HFFc6 (cell line): ENCODE measurements around the gene SOWAHA. TPM values are rescaled to one million over a fixed set of nuclear protein-coding genes. Genes with fewer than 3 reads are reported as not detected.

Experiments
- DNase-seq: peaks from one replicate; pipeline ENCODE4 v3.0.0-alpha.2; 2018
- H3K27ac Mint-ChIP-seq: 2 replicates; pipeline ENCODE4 v1.8.0; 2020; ENCODE audit warnings: mild to moderate bottlenecking, mixed read lengths
- H3K27me3 Mint-ChIP-seq: 2 replicates; pipeline ENCODE4 v1.8.0; 2021; ENCODE audit warnings: mild to moderate bottlenecking, moderate library complexity, mixed read lengths; ENCODE audit not compliant: insufficient read depth
- H3K36me3 Mint-ChIP-seq: 2 replicates; pipeline ENCODE4 v1.8.0; 2021; ENCODE audit warnings: low read depth, mixed read lengths
- H3K4me1 Mint-ChIP-seq: 2 replicates; pipeline ENCODE4 v1.8.0; 2020; ENCODE audit warnings: low read depth, mixed read lengths
- H3K4me3 Mint-ChIP-seq: 2 replicates; pipeline ENCODE4 v1.8.0; 2020; ENCODE audit warnings: mild to moderate bottlenecking, moderate library complexity, mixed read lengths
- H3K9me3 Mint-ChIP-seq: 2 replicates; pipeline ENCODE4 v1.8.0; 2020; ENCODE audit warnings: mild to moderate bottlenecking, mixed read lengths
- total RNA-seq, 6 experiments: library from RNA; stranded (reverse); fragmentation: NEBNext Ultra II Directional; extraction: Animal tissue kit (Norgen Biotek cat#: 25700); gene quantifications; 2 replicates in 1 of 6; 3 replicates in 5 of 6; pipeline ENCODE4 v1.2.3, GENCODE V29; 2021
- TF ChIP-seq, protein P1 (sequence below): fragments of 200-600 bp; sonication (generic); IDR thresholded peaks from 2 replicates; pipeline ENCODE4 v1.5.0; 2021; ENCODE audit warnings: antibody characterized with exemption, mild to moderate bottlenecking

SOWAHA gene
- total RNA-seq, 6 experiments from 2014 or later = not detected

DNA sequence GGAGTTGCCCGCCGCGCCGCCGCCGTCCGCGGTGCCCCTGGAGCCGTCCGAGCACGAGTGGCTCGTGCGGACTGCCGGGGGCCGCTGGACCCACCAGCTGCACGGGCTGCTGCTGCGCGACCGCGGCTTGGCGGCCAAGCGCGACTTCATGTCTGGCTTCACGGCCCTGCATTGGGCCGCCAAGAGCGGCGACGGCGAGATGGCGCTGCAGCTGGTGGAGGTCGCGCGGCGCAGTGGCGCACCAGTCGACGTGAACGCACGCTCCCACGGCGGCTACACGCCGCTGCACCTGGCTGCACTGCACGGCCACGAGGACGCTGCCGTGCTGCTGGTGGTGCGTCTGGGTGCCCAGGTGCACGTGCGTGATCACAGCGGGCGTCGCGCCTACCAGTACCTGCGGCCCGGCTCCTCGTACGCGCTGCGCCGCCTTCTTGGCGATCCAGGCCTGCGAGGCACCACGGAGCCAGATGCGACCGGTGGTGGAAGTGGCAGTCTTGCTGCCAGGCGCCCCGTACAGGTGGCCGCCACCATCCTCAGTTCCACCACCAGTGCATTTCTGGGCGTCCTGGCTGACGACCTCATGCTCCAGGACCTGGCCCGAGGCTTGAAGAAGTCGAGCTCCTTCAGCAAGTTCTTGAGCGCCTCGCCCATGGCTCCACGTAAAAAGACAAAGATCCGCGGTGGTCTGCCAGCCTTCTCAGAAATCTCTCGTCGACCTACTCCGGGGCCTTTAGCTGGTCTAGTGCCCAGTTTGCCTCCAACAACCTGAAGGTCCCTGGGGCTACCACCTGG lies 1.6 kb downstream of the SOWAHA start:
- Mint-ChIP-seq H3K27me3 (peaks cover 29% of the 10 kb centered on the region), H3K4me3 (0 out of 2 replicates have a peak overlapping the region, but pooled peaks have one; percentile 22), H3K36me3 (no peaks in the 10 kb centered on the region), H3K9me3 (no peaks in the 10 kb centered on the region), H3K27ac (no peak overlapping the region), H3K4me1 (peaks cover 16% of the 10 kb centered on the region)
- DNase-seq = no peak
- TF ChIP-seq, protein P1, sequence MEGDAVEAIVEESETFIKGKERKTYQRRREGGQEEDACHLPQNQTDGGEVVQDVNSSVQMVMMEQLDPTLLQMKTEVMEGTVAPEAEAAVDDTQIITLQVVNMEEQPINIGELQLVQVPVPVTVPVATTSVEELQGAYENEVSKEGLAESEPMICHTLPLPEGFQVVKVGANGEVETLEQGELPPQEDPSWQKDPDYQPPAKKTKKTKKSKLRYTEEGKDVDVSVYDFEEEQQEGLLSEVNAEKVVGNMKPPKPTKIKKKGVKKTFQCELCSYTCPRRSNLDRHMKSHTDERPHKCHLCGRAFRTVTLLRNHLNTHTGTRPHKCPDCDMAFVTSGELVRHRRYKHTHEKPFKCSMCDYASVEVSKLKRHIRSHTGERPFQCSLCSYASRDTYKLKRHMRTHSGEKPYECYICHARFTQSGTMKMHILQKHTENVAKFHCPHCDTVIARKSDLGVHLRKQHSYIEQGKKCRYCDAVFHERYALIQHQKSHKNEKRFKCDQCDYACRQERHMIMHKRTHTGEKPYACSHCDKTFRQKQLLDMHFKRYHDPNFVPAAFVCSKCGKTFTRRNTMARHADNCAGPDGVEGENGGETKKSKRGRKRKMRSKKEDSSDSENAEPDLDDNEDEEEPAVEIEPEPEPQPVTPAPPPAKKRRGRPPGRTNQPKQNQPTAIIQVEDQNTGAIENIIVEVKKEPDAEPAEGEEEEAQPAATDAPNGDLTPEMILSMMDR = no peak

DNA sequence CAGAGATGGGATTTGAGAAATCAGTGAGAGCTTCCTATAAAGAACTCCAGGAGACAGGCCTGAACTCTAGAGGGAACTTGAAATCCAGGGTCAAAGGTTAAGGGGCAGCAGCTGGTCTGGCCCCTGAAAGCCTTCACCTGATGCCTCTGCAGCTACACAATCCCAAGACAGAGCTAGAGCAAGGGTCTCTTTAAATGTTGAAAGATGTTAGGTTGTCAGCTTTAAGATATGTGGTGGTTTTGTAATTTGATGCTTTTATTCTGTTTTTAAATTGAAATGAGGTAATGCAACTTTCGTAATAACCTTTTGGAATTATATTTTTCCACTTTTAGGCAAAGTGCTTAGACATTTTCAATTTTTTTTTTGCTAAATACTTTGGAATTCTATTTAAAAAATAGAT lies 2.4 kb downstream of the SOWAHA start:
- Mint-ChIP-seq H3K4me3 (no peak overlapping the region), H3K27ac (no peak overlapping the region)

DNA sequence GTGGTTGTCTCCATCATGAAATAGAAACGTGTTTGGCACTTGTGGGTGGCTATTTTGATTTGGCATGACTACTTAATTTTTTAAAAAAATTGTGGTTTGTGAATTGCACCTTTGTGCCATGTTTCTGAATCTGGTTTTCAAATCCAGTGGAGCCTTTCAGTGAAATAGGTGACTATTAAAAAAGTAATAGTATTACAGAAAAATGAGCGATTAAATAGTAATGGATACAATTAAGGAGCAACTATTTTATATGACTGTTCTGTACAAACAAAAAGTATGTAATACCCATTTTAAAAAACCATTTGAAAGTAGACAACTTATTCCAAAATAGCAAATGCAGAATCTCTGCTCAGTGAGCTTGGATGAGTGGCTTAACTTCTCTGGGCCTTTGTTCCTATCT lies 3.0 kb downstream of the SOWAHA start:
- H3K4me1 Mint-ChIP-seq = peaks cover 22% of the 10 kb centered on the region
- no peak for DNase-seq
- H3K4me3 Mint-ChIP-seq = no peak overlapping the region
- TF ChIP-seq, protein P1 = no peak
- peaks cover 24% of the 10 kb centered on the region for H3K27me3 Mint-ChIP-seq
- no peaks in the 10 kb centered on the region for H3K36me3 Mint-ChIP-seq
- no peaks in the 10 kb centered on the region for H3K9me3 Mint-ChIP-seq
- no peak overlapping the region for H3K27ac Mint-ChIP-seq

More for the DNA sequence above, 2.4 kb downstream of the SOWAHA start:
- Mint-ChIP-seq H3K36me3 (no peaks in the 10 kb centered on the region), H3K27me3 (peaks cover 25% of the 10 kb centered on the region), H3K4me1 (peaks cover 21% of the 10 kb centered on the region), H3K9me3 (no peaks in the 10 kb centered on the region)
- DNase-seq = no peak
- TF ChIP-seq, protein P1 = no peak

DNA sequence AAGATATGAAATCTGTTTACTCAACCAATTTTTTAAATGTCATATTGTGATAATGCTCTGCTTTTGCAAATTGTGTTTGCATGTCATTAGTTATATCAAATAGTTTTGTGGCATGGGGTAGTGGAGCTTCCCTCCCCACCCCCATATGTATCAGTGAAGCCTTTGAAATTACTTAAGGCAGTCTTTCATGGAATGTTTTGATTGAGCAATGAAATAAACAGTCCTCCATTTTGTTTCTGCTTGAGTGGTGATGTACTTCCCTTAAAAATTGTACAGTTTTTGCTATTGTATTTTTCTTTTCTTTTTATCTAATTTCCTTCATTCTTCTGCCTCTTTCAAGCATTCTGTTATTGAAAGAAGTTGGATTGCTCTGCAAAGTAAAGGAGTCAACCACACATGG lies 3.5 kb downstream of the SOWAHA start:
- H3K4me1 Mint-ChIP-seq = peaks cover 22% of the 10 kb centered on the region
- H3K27me3 Mint-ChIP-seq = peaks cover 20% of the 10 kb centered on the region
- no peaks in the 10 kb centered on the region for H3K9me3 Mint-ChIP-seq
- H3K27ac Mint-ChIP-seq = no peak overlapping the region
- TF ChIP-seq, protein P1 = no peak
- H3K36me3 Mint-ChIP-seq = no peaks in the 10 kb centered on the region
- DNase-seq = no peak
- H3K4me3 Mint-ChIP-seq = no peak overlapping the region

DNA sequence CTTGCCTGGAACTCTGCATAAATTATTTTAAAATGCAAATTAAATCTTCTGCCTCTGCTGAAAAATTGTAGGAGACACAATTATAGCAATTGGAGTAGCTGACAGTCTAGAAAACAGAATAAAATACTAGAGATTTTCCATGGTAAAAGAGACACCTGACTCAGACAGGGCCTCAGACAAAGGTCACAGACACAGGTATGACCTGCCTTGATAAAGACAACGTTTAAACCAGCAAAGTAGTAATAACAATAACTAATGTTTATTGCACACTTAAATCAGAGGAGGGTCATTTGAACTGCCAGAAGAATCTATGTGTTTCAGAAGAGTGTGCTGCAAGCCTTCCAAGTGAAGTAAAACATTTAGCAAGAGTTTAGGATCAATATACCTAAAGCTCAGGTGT lies 3.9 kb downstream of the SOWAHA start:
- Mint-ChIP-seq H3K4me3 (no peak overlapping the region), H3K9me3 (no peaks in the 10 kb centered on the region), H3K4me1 (peaks cover 22% of the 10 kb centered on the region), H3K27ac (no peak overlapping the region), H3K36me3 (no peaks in the 10 kb centered on the region), H3K27me3 (peaks cover 15% of the 10 kb centered on the region)
- TF ChIP-seq, protein P1 = no peak
- DNase-seq = no peak
